Stimulated activated naive CD8-positive, alpha-beta T cell treated with anti-CD3 and anti-CD28 coated beads, Interleukin-15, Interleukin-2, amounts not matched to agents 100 ng/mL and 50 ng/mL, for 24 hours (primary cell): ENCODE measurements around the gene LRRTM3.

Experiments
- H3K27ac Mint-ChIP-seq: one replicate; pipeline ENCODE4 v1.8.0; 2021; ENCODE audit warnings: mild to moderate bottlenecking, mixed read lengths
- H3K27me3 Mint-ChIP-seq: one replicate; pipeline ENCODE4 v1.8.0; 2021; ENCODE audit warnings: mixed read lengths
- H3K36me3 Mint-ChIP-seq: one replicate; pipeline ENCODE4 v1.8.0; 2021; ENCODE audit warnings: low read depth, mixed read lengths
- H3K4me1 Mint-ChIP-seq: one replicate; pipeline ENCODE4 v1.8.0; 2021; ENCODE audit warnings: low read depth, mixed read lengths
- H3K4me3 Mint-ChIP-seq: one replicate; pipeline ENCODE4 v1.8.0; 2021; ENCODE audit warnings: mild to moderate bottlenecking, mixed read lengths
- H3K9me3 Mint-ChIP-seq: one replicate; pipeline ENCODE4 v1.8.0; 2021; ENCODE audit warnings: mixed read lengths

Gene LRRTM3

DNA sequence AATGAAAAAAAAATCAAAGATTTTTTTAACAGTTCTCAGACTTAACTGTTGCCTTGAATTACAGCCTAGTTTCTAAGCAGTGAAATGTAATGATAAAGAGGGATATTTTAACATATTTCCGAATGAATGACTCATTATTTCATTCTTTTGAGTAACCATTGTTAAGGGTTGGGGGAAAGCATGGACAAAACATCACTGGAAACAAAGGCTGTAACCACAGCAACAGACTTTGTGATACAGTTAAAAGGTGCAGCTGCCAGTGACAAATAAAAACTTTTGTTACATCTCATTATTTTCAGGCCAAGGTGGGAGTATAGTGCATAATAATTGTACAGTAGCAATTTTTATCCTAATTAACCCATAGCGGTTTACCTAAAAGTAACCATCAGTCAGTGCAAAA, 172.6 kb downstream of the LRRTM3 start:
- Mint-ChIP-seq H3K36me3 (no peaks in the 10 kb centered on the region), H3K27me3 (no peaks in the 10 kb centered on the region), H3K4me3 (no peak overlapping the region), H3K9me3 (no peaks in the 10 kb centered on the region), H3K27ac (no peak overlapping the region), H3K4me1 (no peaks in the 10 kb centered on the region)

DNA sequence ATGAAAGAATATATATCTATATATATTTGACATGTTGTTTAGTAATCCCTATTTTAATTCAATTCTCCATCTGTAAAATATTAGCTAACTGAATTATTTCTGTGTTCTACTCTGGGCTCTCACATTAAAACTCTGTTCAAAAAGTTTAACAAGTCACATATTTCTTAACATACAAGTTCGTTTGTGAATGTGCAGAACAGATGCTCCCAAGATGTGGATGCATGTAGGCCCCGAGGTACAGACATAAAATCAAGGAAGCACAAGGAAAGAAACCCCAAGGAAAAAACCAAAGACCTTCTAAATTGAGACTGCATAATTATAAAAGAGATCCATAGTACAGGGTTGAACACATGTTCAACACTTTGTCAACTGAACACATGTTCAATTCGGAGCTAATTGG, 175.1 kb downstream of the LRRTM3 start:
- Mint-ChIP-seq H3K36me3 (no peaks in the 10 kb centered on the region), H3K4me1 (no peaks in the 10 kb centered on the region), H3K9me3 (peaks cover 3% of the 10 kb centered on the region), H3K4me3 (no peak overlapping the region), H3K27me3 (no peaks in the 10 kb centered on the region), H3K27ac (no peak overlapping the region)

DNA sequence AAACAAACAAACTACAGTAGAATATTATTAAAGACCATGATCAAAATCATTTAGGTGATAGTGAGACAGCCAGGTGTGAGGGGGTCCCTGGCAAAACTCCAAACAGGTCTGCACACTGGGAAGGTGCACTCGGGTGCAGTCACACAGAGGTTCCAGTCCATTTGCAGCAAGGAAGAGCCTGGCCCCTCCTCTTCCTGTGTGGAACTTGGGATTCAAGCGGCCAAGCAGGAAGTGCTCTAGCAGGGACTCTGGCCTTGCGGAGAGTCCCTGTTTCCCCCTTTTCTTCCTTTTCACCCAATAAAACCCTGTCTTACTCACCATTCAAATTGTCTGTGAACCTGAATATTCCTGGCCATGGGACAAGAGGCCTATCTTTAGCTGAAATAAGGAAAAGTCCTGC, 181.8 kb downstream of the LRRTM3 start:
- H3K9me3 Mint-ChIP-seq = peaks cover 3% of the 10 kb centered on the region
- no peak overlapping the region for H3K4me3 Mint-ChIP-seq
- H3K4me1 Mint-ChIP-seq = no peaks in the 10 kb centered on the region
- H3K27ac Mint-ChIP-seq = no peak overlapping the region
- H3K27me3 Mint-ChIP-seq = no peaks in the 10 kb centered on the region
- no peaks in the 10 kb centered on the region for H3K36me3 Mint-ChIP-seq

DNA sequence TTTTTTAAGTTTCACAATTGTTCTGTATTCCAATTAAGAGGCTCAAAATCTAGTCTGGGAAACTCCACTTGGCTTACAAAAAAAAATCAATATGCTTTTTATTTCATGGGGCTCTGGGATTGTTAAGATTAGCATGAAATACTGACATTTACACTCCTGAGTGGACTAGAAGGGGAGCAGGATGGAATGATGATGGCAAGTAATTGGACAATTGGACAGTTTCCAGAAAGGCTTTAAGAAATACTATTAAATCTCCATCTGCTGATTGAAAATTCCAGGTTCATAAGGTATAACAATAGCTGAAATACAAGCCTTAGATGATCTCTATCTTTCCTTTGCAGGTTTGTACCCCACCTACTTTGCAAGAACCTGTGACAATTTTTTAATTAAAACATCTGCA, 184.4 kb downstream of the LRRTM3 start:
- H3K27ac Mint-ChIP-seq = no peak overlapping the region
- H3K36me3 Mint-ChIP-seq = no peaks in the 10 kb centered on the region
- no peaks in the 10 kb centered on the region for H3K4me1 Mint-ChIP-seq
- no peaks in the 10 kb centered on the region for H3K9me3 Mint-ChIP-seq
- H3K4me3 Mint-ChIP-seq = no peak overlapping the region
- no peaks in the 10 kb centered on the region for H3K27me3 Mint-ChIP-seq

DNA sequence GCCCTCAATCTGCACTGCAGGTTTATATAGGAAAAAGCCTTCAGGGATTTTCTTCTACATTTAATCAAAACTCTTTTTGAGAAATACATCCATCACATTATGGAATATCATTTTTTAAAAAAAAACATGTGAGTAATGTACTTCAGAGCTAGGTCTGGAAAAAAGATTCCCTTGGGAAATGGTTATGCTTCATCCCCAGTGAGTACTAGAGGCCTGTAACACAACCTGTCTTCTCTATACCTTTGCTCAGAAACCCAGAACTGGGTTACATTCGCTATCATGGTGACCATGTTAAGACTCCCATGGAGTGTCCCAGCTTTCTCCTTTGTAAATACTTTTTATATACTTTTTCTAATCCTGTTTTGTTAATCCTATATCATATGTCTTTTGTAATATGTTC, 186.9 kb downstream of the LRRTM3 start:
- no peaks in the 10 kb centered on the region for H3K36me3 Mint-ChIP-seq
- H3K27me3 Mint-ChIP-seq = no peaks in the 10 kb centered on the region
- H3K4me3 Mint-ChIP-seq = no peak overlapping the region
- H3K4me1 Mint-ChIP-seq = no peaks in the 10 kb centered on the region
- no peak overlapping the region for H3K27ac Mint-ChIP-seq
- H3K9me3 Mint-ChIP-seq = no peaks in the 10 kb centered on the region

DNA sequence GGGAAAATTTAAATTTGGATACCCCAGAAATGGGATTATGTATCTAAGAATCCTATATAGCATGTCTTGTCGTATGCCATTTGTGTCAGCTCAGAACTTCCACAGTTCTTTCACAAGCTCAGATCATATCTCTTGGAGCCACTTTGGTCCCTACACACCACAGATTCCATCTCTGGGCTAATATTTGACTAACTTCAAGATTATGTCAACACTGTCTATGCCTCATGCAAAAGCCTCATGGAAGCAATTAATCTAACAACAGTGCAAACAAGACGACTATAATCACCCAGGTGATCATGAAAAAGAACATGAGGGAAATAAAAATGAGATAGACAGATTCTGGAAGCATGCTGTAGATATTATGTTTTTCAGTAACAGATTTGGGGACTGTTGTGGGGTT, 189.1 kb downstream of the LRRTM3 start:
- Mint-ChIP-seq H3K4me1 (no peaks in the 10 kb centered on the region), H3K4me3 (no peak overlapping the region), H3K27me3 (no peaks in the 10 kb centered on the region), H3K36me3 (no peaks in the 10 kb centered on the region), H3K9me3 (no peaks in the 10 kb centered on the region), H3K27ac (no peak overlapping the region)

DNA sequence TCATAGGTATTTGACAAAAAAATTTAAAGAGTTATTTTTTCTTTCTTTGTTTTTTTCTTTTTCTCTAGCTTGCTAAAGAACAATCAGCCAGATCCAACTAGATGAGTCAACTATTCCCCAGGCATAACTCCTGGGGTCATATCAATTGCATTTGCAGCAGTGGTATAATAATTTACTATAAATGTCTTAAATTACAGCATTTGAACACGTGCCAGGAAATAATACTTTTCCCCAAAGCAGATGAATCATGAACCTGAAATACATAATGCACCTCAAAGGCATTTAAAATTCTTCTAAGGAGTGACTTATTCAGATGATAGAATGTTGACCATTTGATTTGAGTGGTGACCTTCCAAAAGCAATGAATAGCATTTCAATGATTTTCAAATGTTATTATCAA, 190.1 kb downstream of the LRRTM3 start:
- no peaks in the 10 kb centered on the region for H3K9me3 Mint-ChIP-seq
- no peaks in the 10 kb centered on the region for H3K36me3 Mint-ChIP-seq
- H3K4me3 Mint-ChIP-seq = no peak overlapping the region
- no peaks in the 10 kb centered on the region for H3K27me3 Mint-ChIP-seq
- no peak overlapping the region for H3K27ac Mint-ChIP-seq
- no peaks in the 10 kb centered on the region for H3K4me1 Mint-ChIP-seq

DNA sequence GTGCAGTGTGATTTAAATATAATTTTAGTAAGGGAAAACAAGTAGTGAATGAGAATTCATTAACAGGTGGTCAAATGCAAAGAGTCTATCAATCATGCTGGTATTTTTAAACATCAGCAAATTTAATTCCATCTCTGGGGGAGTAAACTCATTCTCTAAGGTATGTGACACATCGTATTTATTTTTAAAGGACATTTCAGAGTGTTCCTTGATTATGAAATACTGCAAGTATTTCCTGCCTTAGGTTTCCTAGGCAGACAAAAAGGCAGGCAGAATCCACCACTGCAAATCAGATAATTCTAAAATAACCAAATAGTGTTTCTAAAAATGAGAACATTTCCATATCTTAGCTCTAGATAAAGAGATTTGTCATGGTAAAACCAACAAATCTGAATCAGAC, 193.8 kb downstream of the LRRTM3 start:
- Mint-ChIP-seq H3K27ac (no peak overlapping the region), H3K9me3 (no peaks in the 10 kb centered on the region), H3K27me3 (no peaks in the 10 kb centered on the region), H3K36me3 (no peaks in the 10 kb centered on the region), H3K4me1 (no peaks in the 10 kb centered on the region), H3K4me3 (no peak overlapping the region)

DNA sequence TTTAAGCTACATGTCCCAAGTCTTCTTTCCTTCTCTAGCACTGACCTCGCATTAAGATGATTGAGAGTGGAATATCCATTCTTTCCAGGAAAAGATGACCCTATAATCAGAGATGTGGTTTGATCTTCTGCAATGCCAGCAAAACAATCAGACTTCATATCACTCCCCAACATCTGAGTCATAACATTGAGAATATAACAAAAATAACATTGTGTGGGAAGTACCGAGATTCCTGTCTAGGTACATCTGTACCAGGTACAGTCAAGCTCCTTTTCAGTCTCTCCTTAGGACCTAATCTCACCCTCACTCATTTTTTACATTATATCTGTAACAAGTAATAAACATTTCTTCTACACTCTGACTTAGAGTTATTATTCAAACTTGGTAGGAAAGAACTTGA, 201.6 kb downstream of the LRRTM3 start:
- Mint-ChIP-seq H3K27me3 (no peaks in the 10 kb centered on the region), H3K9me3 (no peaks in the 10 kb centered on the region), H3K4me3 (no peak overlapping the region), H3K36me3 (no peaks in the 10 kb centered on the region), H3K4me1 (no peaks in the 10 kb centered on the region), H3K27ac (no peak overlapping the region)

DNA sequence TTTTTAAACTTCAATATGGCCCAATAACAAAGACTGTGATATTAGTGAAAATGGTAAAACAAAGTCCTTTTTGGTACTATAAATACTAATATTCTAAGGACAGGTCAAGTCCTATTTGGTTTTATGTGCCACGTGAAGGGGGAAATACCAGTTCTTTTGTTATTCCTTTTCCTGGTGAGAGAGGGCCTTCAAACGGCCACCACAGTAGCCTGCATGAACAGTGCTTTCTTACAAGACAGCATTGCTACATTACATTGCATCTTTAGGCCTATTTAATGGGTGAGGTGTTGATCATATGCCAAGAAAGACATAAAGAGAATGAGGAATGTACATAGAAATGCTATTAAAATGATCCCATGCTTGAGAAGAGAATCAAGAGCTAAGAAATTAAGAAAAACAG, 214.8 kb downstream of the LRRTM3 start:
- H3K27ac Mint-ChIP-seq = no peak overlapping the region
- no peaks in the 10 kb centered on the region for H3K4me1 Mint-ChIP-seq
- no peaks in the 10 kb centered on the region for H3K36me3 Mint-ChIP-seq
- H3K9me3 Mint-ChIP-seq = peaks cover 6% of the 10 kb centered on the region
- no peaks in the 10 kb centered on the region for H3K27me3 Mint-ChIP-seq
- H3K4me3 Mint-ChIP-seq = no peak overlapping the region

DNA sequence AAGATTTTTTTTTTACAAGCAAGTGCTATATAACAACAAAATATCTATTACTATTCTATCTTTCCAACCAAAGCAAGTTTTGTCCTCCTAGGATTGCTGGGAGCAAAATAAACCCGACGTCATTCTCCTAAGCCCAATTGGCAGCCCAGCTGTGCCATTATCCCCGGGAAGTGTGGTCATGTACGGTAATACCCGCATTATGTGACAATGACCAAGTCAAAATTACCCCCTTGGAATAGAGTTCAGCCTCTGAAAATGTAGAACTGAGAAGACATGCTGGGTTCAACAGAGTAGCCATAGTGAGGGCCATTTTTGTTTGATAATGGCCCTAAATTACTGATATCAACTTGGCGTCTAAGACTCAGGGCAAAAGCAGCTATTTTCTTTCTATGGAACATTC, 215.5 kb downstream of the LRRTM3 start:
- Mint-ChIP-seq H3K9me3 (peaks cover 6% of the 10 kb centered on the region), H3K4me3 (no peak overlapping the region), H3K27ac (no peak overlapping the region), H3K36me3 (no peaks in the 10 kb centered on the region), H3K27me3 (no peaks in the 10 kb centered on the region), H3K4me1 (no peaks in the 10 kb centered on the region)

DNA sequence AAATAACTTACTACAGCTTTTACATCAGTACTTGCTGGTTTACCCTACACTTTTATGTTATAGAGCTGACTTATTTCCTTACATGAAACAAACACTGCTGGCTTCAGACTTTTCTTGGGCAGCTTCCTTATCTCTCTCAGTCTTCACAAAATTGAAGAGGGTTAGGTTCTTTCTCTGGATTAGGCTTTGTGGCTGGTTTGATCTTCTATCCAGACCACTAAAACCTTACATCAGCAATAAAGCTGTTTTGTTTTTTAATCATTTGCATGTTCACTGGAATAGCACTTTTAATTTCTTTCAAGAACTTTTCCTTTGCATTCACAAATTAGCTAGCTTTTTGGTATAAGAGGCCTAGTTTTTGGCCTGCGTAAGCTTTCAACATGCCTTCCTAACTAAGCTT, 218.7 kb downstream of the LRRTM3 start:
- no peaks in the 10 kb centered on the region for H3K36me3 Mint-ChIP-seq
- no peak overlapping the region for H3K27ac Mint-ChIP-seq
- no peaks in the 10 kb centered on the region for H3K9me3 Mint-ChIP-seq
- no peak overlapping the region for H3K4me3 Mint-ChIP-seq
- no peaks in the 10 kb centered on the region for H3K27me3 Mint-ChIP-seq
- no peaks in the 10 kb centered on the region for H3K4me1 Mint-ChIP-seq
